ENCODE measurements around the gene PLXNA4. TPM values are rescaled to one million over a fixed set of nuclear protein-coding genes. Genes with fewer than 3 reads are reported as not detected.

Gene PLXNA4
- total RNA-seq, 1 experiment from 2014 or later: 1.0 TPM

DNA sequence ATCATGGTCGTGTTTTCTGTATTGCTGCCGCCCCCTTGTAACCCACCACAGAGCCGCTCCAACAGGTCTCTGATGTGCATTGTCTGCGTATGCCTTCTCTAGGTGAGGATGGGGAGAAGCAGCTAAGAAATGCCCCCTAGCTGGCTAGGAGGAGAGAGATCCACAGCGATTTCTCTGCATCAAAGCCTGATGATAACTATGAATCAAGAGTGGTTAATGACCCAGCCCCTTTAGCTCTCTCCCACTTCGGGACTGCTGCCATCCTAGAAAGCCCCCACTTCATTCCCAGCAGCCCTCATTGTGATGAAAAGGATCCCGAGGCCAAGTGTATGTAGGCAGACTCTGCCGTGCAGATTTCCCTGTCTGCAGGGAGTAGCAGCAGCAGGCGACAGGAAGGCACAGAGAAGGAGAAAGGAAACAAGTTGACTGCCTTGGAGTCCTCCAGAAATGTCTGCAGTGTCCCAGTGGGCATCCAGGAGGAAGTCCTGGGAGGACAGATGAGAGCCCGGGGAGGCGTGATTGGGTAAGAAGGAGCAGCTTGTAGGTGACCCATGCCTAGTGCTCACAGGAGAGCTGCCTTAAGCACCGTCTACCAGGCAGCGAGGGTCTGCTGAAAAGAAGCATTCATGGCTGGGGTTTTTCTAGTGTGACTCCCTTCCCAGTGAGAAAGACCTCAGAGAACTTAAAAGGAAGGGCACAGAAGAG lies 2.9 kb downstream of the PLXNA4 start:
- H2AFZ ChIP-seq: no peak overlapping the region
- H3K4me3 ChIP-seq: no peak overlapping the region
- H3K9me3 ChIP-seq (ENCODE audit: insufficient read depth, low read depth): no peaks in the 10 kb centered on the region
- peaks cover 86% of the 10 kb centered on the region for H3K27me3 ChIP-seq (ENCODE audit: insufficient read depth, low read depth)
- H3F3A ChIP-seq (ENCODE audit: insufficient read depth, low read depth): no peaks in the 10 kb centered on the region
- H3K27ac ChIP-seq: no peak overlapping the region
- H4K20me1 ChIP-seq (ENCODE audit: insufficient read depth): no peaks in the 10 kb centered on the region
- ChIA-PET CTCF (no interaction called here), POLR2A (ENCODE audit: unreplicated experiment) (no interaction called here)
- H3K4me1 ChIP-seq (replicated peaks; ENCODE audit: insufficient read depth): no peaks in the 10 kb centered on the region
- H3K4me2 ChIP-seq: no peak overlapping the region
- H3K9me2 ChIP-seq (ENCODE audit: insufficient read depth): no peaks in the 10 kb centered on the region
- no peaks in the 10 kb centered on the region for H3K36me3 ChIP-seq (ENCODE audit: low read depth)
- no peak for TF ChIP-seq EZH2 (IDR thresholded peaks at IDR 0.05; ENCODE audit: low read depth)
- TF ChIP-seq, protein P1, sequence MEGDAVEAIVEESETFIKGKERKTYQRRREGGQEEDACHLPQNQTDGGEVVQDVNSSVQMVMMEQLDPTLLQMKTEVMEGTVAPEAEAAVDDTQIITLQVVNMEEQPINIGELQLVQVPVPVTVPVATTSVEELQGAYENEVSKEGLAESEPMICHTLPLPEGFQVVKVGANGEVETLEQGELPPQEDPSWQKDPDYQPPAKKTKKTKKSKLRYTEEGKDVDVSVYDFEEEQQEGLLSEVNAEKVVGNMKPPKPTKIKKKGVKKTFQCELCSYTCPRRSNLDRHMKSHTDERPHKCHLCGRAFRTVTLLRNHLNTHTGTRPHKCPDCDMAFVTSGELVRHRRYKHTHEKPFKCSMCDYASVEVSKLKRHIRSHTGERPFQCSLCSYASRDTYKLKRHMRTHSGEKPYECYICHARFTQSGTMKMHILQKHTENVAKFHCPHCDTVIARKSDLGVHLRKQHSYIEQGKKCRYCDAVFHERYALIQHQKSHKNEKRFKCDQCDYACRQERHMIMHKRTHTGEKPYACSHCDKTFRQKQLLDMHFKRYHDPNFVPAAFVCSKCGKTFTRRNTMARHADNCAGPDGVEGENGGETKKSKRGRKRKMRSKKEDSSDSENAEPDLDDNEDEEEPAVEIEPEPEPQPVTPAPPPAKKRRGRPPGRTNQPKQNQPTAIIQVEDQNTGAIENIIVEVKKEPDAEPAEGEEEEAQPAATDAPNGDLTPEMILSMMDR (conservative IDR thresholded peaks at IDR 0.05): no peak
- DNase-seq: no peak
- intact Hi-C loops (cut with micrococcal nuclease; ENCODE audit: unreplicated experiment): no loop called here
- no TSS peak for BruUV-seq (replicated peaks)
- no peaks in the 10 kb centered on the region for H3K79me2 ChIP-seq (ENCODE audit: low read depth)

- CTCF ChIA-PET: no interaction called here
- intact Hi-C loops (cut with micrococcal nuclease; ENCODE audit: unreplicated experiment): no loop called here
- H3K9me3 ChIP-seq (ENCODE audit: insufficient read depth, low read depth): no peaks in the 10 kb centered on the region
- no peaks in the 10 kb centered on the region for H3K79me2 ChIP-seq (ENCODE audit: low read depth)
- H3K9me2 ChIP-seq (ENCODE audit: insufficient read depth): no peaks in the 10 kb centered on the region
- no peak overlapping the region for H3K27ac ChIP-seq
- H2AFZ ChIP-seq: no peak overlapping the region
- no peak for TF ChIP-seq EZH2 (IDR thresholded peaks at IDR 0.05; ENCODE audit: low read depth)
- TF ChIP-seq, protein P1 (conservative IDR thresholded peaks at IDR 0.05): no peak
- no peaks in the 10 kb centered on the region for H3K4me1 ChIP-seq (replicated peaks; ENCODE audit: insufficient read depth)
- H4K20me1 ChIP-seq (ENCODE audit: insufficient read depth): no peaks in the 10 kb centered on the region
- POLR2A ChIA-PET (ENCODE audit: unreplicated experiment): no interaction called here
- H3F3A ChIP-seq (ENCODE audit: insufficient read depth, low read depth): no peaks in the 10 kb centered on the region
- no TSS peak for BruUV-seq (replicated peaks)
- no peak overlapping the region for H3K4me2 ChIP-seq
- H3K27me3 ChIP-seq (ENCODE audit: insufficient read depth, low read depth): peaks cover 85% of the 10 kb centered on the region
- no peak overlapping the region for H3K4me3 ChIP-seq
- no peaks in the 10 kb centered on the region for H3K36me3 ChIP-seq (ENCODE audit: low read depth)
- no peak for DNase-seq
Observed at GRCh38 chr7:132572526-132572925, 3.7 kb downstream of the PLXNA4 start.

- intact Hi-C loops (cut with micrococcal nuclease; ENCODE audit: unreplicated experiment): no loop called here
- CTCF ChIA-PET: no interaction called here
- Histone ChIP-seq H3K36me3 (ENCODE audit: low read depth) (no peaks in the 10 kb centered on the region), H2AFZ (no peak overlapping the region), H3K9me2 (ENCODE audit: insufficient read depth) (no peaks in the 10 kb centered on the region), H4K20me1 (ENCODE audit: insufficient read depth) (no peaks in the 10 kb centered on the region), H3K9me3 (ENCODE audit: insufficient read depth, low read depth) (no peaks in the 10 kb centered on the region), H3K27me3 (ENCODE audit: insufficient read depth, low read depth) (peaks cover 89% of the 10 kb centered on the region), H3K4me2 (no peak overlapping the region), H3K4me1 (replicated peaks; ENCODE audit: insufficient read depth) (no peaks in the 10 kb centered on the region), H3K4me3 (no peak overlapping the region), H3K79me2 (ENCODE audit: low read depth) (no peaks in the 10 kb centered on the region), H3K27ac (no peak overlapping the region), H3F3A (ENCODE audit: insufficient read depth, low read depth) (no peaks in the 10 kb centered on the region)
- TF ChIP-seq, protein P1 (conservative IDR thresholded peaks at IDR 0.05): no peak
- no TSS peak for BruUV-seq (replicated peaks)
- POLR2A ChIA-PET (ENCODE audit: unreplicated experiment): no interaction called here
- no peak for DNase-seq
Observed at GRCh38 chr7:132571970-132572369, 4.3 kb downstream of the PLXNA4 start.

All from PC-9 (cell line).